Right ventricle myocardium inferior (tissue), 1 donor: Measurements from ENCODE around the gene PAN2. TPM values are rescaled to one million over a fixed set of nuclear protein-coding genes. Genes with fewer than 3 reads are reported as not detected.
"Not testable (repeated sequence)": the region's sequence is repeated elsewhere in the genome, so short reads cannot be mapped to it uniquely, and the experiment has no call there.

Experiments used
- ATAC-seq: fragments of 200-7000 bp; cut with Tn5 transposase; one replicate; pipeline ENCODE4 v1.9.1; 2020; ENCODE audit warnings: mild to moderate bottlenecking, moderate library complexity
- DNase-seq: peaks from one replicate; pipeline ENCODE4 v3.0.0; 2021; ENCODE audit errors: missing footprints
- intact Hi-C: fragments of 100-400 bp; cut with DNase I; formaldehyde crosslinking; loops from one replicate; pipeline ENCODE4 v1.11.0; 2022
- total RNA-seq: library from RNA; stranded (reverse); fragmentation: NEBNext Ultra II Directional; extraction: Animal tissue kit (Norgen Biotek cat#: 25700); gene quantifications from one replicate; pipeline ENCODE4 v1.2.1, GENCODE V29; 2021
- donor health status: DM: no; HTN: yes; CAD: no; lungs with severe emphysema.

Gene PAN2
- total RNA-seq, 1 donor from 2014 or later = 45.1 TPM

- DNase-seq = no peak
- ATAC-seq = no peak
- intact Hi-C loops = no loop called here
Observed at GRCh38 chr12:56350662-56351061, 16.9 kb upstream of the PAN2 start.

- intact Hi-C loops = no loop called here
- no peak for ATAC-seq
Observed at GRCh38 chr12:56348776-56349175, 15.0 kb upstream of the PAN2 start.

GRCh38 chr12:56347255-56347654, 13.5 kb upstream of the PAN2 start:
- intact Hi-C loops, DNase-seq, ATAC-seq: not testable (repeated sequence)

More at GRCh38 chr12:56348776-56349175, 15.0 kb upstream of the PAN2 start:
- DNase-seq = no peak

- intact Hi-C loops = no loop called here
- DNase-seq (no peak), ATAC-seq (no peak)
Observed at GRCh38 chr12:56346675-56347074, 12.9 kb upstream of the PAN2 start.

DNA sequence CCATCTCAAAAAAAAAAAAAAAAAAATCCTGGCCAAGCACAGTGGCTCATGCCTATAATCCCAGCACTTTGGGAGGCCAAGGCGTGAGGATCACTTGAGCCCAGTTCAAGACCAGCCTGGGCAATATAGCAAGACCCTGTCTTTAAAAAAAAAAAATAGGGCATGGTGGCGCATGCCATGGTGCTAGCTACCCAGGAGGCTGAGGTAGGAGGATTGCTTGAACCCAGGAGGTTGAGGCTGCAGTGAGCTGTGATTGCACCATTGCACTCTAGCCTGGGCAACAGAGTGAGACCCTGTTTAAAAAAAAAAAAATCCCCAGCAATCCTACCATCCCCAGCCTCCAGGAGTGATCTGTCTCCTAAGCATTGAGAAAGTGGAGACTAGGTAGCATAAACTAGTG, 8.5 kb upstream of the PAN2 start:
- DNase-seq, ATAC-seq, intact Hi-C loops: not testable (repeated sequence)

DNA sequence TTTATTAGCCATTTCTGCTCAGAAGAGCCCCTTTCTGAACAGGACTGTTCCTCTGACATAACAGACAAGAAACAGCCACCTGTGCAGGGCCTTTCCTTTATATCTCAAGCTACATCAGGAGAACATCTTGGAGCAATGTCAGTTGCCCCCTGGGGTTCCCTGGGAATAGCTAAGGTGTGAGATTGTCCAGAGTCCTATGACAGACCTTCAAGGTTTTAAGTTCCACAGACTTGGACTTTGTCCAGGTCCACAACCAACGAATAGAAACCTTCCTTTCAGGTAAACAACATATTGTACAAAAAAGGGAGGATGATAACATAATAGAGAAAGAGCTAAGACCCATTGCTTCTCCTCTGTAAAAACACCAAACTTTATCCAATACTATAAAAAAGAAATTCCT, 7.8 kb upstream of the PAN2 start:
- intact Hi-C loops = no loop called here
- ATAC-seq (no peak), DNase-seq (no peak)

DNA sequence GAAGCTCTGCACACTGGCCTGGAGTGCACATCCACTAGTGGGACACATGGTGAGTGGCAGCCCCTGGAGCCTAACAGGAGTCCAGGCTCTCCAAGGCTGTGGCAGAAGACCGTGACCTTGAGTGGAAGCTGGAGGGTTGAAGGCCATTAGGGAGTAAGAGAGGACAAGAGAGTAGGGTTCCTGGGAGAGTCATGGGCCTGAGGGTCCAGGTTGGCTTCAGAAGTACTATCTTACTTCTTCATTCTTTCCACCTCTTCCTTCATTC, 5.3 kb upstream of the PAN2 start:
- ATAC-seq (no peak), DNase-seq (no peak)
- intact Hi-C loops = no loop called here

- ATAC-seq = no peak
Observed at GRCh38 chr12:56338308-56339157, 4.7 kb upstream of the PAN2 start, which contains the start of gene IL23A. TSS of gene IL23A (plus strand) at chr12:56338884. CDS start at chr12:56339045, 161 bp downstream.

DNA sequence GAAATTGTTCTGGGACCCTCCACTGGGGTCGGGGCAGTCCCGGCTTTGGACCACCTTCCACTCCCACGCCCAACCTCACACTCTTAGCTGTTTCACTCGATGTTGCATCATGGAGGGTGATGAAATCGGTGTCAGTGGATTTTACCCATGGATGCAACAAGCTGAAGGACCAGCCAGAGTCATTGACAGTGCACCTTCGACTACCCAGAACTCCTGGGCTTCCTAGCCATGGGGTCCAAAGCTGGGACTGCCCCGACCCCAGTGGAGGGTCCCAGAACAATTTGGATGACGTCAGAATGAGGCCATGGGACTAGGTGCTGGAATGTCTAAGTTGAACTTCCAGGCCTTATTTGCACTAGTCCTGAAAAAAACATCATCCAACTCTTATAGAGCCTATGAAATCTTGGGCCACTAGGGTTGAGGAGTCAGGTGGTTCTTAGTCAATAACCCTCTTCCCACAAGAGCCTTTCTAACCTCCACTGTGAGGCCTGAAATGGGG, 4.0 kb upstream of the PAN2 start:
- DNase-seq (no peak), ATAC-seq (no peak)
- intact Hi-C loops = no loop called here

More at GRCh38 chr12:56338308-56339157, 4.7 kb upstream of the PAN2 start, which contains the start of gene IL23A:
- intact Hi-C loops = no loop called here
- DNase-seq = no peak

- ATAC-seq = no peak
- DNase-seq = no peak
- intact Hi-C loops = no loop called here
Observed at GRCh38 chr12:56336361-56337167, 2.8 kb upstream of the PAN2 start.

DNA sequence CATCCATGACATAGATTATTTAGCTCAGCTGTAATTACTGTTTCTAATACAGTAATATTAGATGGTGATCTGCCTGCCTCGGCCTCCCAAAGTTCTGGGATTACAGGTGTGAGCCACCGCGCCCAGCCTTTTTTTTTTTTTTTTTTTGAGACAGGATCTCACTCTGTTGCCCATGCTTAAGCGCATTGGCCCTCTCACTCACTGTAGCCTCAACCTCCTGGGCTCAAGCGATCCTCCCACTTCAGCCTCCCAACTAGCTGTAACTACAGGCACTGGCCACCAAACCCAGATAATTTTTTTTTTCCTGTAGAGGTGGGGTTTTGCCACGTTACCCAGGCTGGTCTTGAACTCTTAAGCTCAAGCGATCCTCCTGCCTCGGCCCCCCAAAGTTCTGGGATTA, 1.7 kb upstream of the PAN2 start:
- ATAC-seq, intact Hi-C loops, DNase-seq: not testable (repeated sequence)

DNA sequence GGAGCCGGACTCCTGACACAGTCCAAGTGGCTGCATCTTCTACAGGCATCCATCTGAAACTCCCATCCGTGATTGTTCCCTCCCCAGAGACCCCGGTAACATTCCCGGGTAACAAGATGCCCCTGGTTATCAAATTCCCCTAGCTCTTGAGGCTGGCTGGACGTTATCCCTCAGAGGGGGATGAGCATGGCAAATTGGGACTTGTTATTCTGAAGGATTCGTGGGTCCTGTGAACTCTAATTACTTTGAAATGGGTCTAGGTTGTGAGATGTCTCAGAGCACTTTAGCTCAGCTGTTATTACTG, 642 bp upstream of the PAN2 start:
- intact Hi-C loops = no loop called here
- ATAC-seq (no peak), DNase-seq (no peak)

- ATAC-seq = no peak
- no peak for DNase-seq
- intact Hi-C loops = no loop called here
Observed at GRCh38 chr12:56333197-56333678, 562 bp downstream of the PAN2 start.

DNA sequence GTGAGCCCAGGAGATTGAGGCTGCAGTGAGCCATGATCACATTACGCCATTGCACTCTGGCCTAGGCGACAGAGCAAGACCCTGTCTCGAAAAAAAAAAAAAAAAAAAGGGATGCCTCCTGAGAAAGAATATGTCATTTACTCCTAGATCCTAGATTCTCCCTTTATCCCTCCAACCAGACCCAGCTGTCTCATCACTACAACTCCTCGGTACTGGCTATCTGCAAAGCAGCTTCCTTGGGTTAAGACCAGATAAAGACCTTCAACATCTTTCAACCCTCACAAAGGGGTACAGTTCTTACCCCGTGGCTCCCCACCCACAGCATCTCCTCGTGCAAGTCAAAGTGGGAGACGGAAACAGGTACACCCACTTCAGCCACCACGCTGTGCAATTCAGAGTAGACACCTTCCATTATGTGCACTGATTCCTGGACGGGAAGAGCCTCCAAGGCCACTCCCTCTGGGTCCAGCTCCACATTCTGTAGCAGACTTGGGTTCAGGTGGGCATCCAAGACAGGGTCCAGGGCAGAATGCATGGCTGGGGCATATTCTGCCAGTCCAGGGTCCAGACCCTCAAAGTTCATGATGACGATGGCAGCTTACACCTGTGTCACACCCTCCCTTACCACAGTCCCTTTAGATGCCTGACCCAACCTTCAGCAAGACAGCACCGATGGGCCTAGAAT, 1.1 kb downstream of the PAN2 start:
- DNase-seq (no peak), ATAC-seq (no peak)
- intact Hi-C loops = no loop called here

DNA sequence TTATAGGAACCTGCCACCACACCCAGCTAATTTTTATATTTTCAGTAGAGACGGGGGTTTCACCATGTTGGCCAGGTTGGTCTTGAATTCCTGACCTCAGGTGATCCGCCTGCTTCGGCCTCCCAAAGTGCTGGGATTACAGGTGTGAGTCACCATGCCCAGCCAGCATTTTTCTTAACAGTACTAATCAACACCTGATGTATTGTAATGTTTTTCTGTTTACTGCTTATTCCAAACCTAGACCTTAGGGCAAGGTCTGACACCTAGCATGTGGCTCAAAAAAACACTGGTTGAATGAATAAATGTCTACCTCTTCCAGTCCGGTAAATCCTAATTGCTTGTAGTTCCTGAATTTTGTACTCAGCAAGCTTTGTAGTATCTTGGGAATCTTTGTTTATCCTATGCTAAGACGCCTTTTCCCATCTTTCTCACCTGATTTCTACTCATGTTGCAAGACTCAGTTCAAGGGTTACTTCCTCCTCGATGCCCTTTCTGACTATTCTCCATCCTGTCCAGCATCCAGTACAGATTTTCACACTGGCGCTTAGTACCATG, 2.8 kb downstream of the PAN2 start:
- ATAC-seq = no peak
- intact Hi-C loops = no loop called here
- no peak for DNase-seq

DNA sequence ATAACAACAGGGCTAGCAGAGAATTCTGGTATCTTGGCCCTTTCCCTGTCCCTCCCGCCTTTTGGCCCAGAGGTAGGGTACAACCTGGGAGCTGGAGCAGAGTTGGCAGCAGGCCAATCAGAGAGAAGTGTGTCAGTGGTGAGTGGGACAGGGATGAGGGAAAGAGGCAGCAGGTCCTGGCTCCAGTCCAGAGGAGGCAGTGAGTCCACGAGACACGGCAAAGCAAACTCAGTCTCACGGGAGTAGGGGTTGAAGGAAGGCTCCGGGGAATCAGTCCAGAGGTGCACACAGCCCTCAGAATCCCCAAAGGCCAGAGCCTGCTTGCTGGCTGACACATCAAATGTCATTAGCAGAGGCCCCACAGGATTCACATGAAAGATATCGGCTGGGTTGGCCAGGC, 7.3 kb downstream of the PAN2 start:
- ATAC-seq (no peak), DNase-seq (no peak)
- intact Hi-C loops = no loop called here

DNA sequence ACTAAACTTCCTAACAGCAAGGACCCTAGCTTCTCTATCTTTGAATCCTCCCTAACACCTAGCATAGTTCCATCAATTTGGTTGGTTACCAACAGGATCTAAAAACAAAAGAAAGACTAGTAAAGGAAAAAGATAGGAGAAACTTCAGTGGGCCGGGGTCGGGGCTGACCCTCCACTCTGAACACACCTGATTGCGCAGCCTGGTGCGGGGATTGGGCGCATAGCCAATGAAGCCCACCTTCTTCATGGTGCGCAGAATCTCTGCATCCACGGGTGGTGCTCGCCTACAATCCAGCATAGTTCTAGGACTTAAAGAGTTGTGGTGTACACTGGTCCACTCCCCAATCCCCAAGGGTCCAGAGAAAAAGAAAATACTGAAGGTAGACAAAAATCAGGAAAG, 7.7 kb downstream of the PAN2 start:
- no peak for ATAC-seq
- intact Hi-C loops = no loop called here
- DNase-seq = no peak

GRCh38 chr12:56324206-56324605, 9.6 kb downstream of the PAN2 start:
- no peak for DNase-seq
- intact Hi-C loops = no loop called here
- no peak for ATAC-seq

GRCh38 chr12:56321610-56322009, 12.2 kb downstream of the PAN2 start:
- ATAC-seq, intact Hi-C loops, DNase-seq: not testable (repeated sequence)
